BE2C (cell line): ENCODE results near the gene FGD1.

Source experiments
- DNase-seq: peaks from one replicate; pipeline ENCODE4 v3.0.0-alpha.2; 2020
- H3K27me3 ChIP-seq: fragments of 250-450 bp; sonication (Bioruptor Pico); 2 replicates; pipeline ENCODE4 v1.5.1; 2020; ENCODE audit warnings: mild to moderate bottlenecking
- H3K36me3 ChIP-seq: fragments of 250-450 bp; sonication (Bioruptor Pico); 2 replicates; pipeline ENCODE4 v1.5.1; 2020; ENCODE audit warnings: mild to moderate bottlenecking
- H3K4me1 ChIP-seq: fragments of 250-450 bp; sonication (Bioruptor Pico); 2 replicates; pipeline ENCODE4 v1.5.1; 2020
- H3K4me3 ChIP-seq: 2 replicates; pipeline ENCODE4 v1.5.1; 2011; ENCODE audit warnings: low read depth, low read length
- H3K9me3 ChIP-seq: fragments of 250-450 bp; sonication (Bioruptor Pico); 2 replicates; pipeline ENCODE4 v1.5.1; 2020
- CTCF ChIP-seq: IDR thresholded peaks from 2 replicates; pipeline ENCODE4 v1.5.1; 2012; ENCODE audit warnings: mild to moderate bottlenecking, low read depth, low read length

The FGD1 gene

GRCh38 chrX:54411732-54412131 is 84.3 kb downstream of the FGD1 start:
- TF ChIP-seq CTCF, result no peak
- Histone ChIP-seq H3K27me3 (no peaks in the 10 kb centered on the region), H3K9me3 (no peaks in the 10 kb centered on the region), H3K36me3 (no peaks in the 10 kb centered on the region), H3K4me3 (no peak overlapping the region), H3K4me1 (no peaks in the 10 kb centered on the region)
- DNase-seq, result no peak

- no peak for TF ChIP-seq CTCF
- DNase-seq, result no peak
- H3K4me3 ChIP-seq, result no peak overlapping the region
- no peaks in the 10 kb centered on the region for H3K9me3 ChIP-seq
- no peaks in the 10 kb centered on the region for H3K36me3 ChIP-seq
- no peaks in the 10 kb centered on the region for H3K27me3 ChIP-seq
- no peaks in the 10 kb centered on the region for H3K4me1 ChIP-seq
Measured at GRCh38 chrX:54407266-54407665, 88.8 kb downstream of the FGD1 start.

- H3K9me3 ChIP-seq, result no peaks in the 10 kb centered on the region
- H3K36me3 ChIP-seq, result no peaks in the 10 kb centered on the region
- TF ChIP-seq CTCF, result no peak
- no peak overlapping the region for H3K4me3 ChIP-seq
- DNase-seq, result no peak
- H3K4me1 ChIP-seq, result no peaks in the 10 kb centered on the region
- H3K27me3 ChIP-seq, result no peaks in the 10 kb centered on the region
Measured at GRCh38 chrX:54397113-54397512, 98.9 kb downstream of the FGD1 start.
